ENCODE data around the gene OR5B2. TPM values are rescaled to one million over a fixed set of nuclear protein-coding genes. Genes with fewer than 3 reads are reported as not detected.

OR5B2 gene
- total RNA-seq, 1 experiment from 2014 or later, result not detected

GRCh38 chr11:58442136-58442535, 14.2 kb upstream of the OR5B2 start, which contains the start of gene OR5B12 (continued):
- TF ChIP-seq GRHL2 (CRISPR knock-in tag; IDR thresholded peaks at IDR 0.05; ENCODE audit: insufficient replicate concordance, severe bottlenecking) (no peak), MXD4 (CRISPR knock-in tag; IDR thresholded peaks at IDR 0.05; ENCODE audit: borderline replicate concordance) (no peak), GTF2I (CRISPR knock-in tag; conservative IDR thresholded peaks at IDR 0.05) (no peak), ZNF396 (CRISPR knock-in tag; IDR thresholded peaks at IDR 0.05; ENCODE audit: borderline replicate concordance) (no peak), ZMAT4 (CRISPR knock-in tag; IDR thresholded peaks at IDR 0.05) (no peak), ZNF671 (CRISPR knock-in tag; IDR thresholded peaks at IDR 0.05) (no peak)

- CTCF ChIA-PET, result no interaction called here
- TF ChIP-seq RELA (CRISPR knock-in tag; IDR thresholded peaks at IDR 0.05; ENCODE audit: borderline replicate concordance) (no peak), AR (CRISPR knock-in tag; IDR thresholded peaks at IDR 0.05) (no peak), MYBL2 (CRISPR knock-in tag; IDR thresholded peaks at IDR 0.05) (no peak), ZNF396 (CRISPR knock-in tag; IDR thresholded peaks at IDR 0.05; ENCODE audit: borderline replicate concordance) (no peak), E2F1 (CRISPR knock-in tag; IDR thresholded peaks at IDR 0.05) (no peak), TP53 (CRISPR knock-in tag; IDR thresholded peaks at IDR 0.05) (no peak), EMX1 (CRISPR knock-in tag; IDR thresholded peaks at IDR 0.05) (no peak), ATF3 (CRISPR knock-in tag; conservative IDR thresholded peaks at IDR 0.05) (no peak), FOXP4 (CRISPR knock-in tag; IDR thresholded peaks at IDR 0.05) (no peak), SP1 (CRISPR knock-in tag; conservative IDR thresholded peaks at IDR 0.05) (no peak), HMGXB4 (CRISPR knock-in tag; IDR thresholded peaks at IDR 0.05) (no peak), ZNF425 (CRISPR knock-in tag; conservative IDR thresholded peaks at IDR 0.05) (no peak)
- Mint-ChIP-seq H3K27me3 (ENCODE audit: low read depth) (no peaks in the 10 kb centered on the region), H3K27ac (no peak overlapping the region), H3K4me3 (no peak overlapping the region), H3K36me3 (peaks cover 4% of the 10 kb centered on the region; the same call in 1 of the 2 replicates), H3K4me1 (peaks cover 6% of the 10 kb centered on the region), H3K9me3 (peaks cover 23% of the 10 kb centered on the region)
- POLR2A ChIA-PET, result no interaction called here
- ATAC-seq, result no peak
- no peak for DNase-seq (ENCODE audit: low spot score)
These were observed 10.6 kb upstream of the OR5B2 start for GRCh38 chr11:58438486-58438885.

Measured in WTC11 (cell line).